B cell (primary cell): Measurements from ENCODE around the gene TUBA8. TPM values are rescaled to one million over a fixed set of nuclear protein-coding genes. Genes with fewer than 3 reads are reported as not detected.

Source experiments
- ATAC-seq: fragments of 200-7000 bp; cut with Tn5 transposase; one replicate; pipeline ENCODE4 v1.10.0; 2021; ENCODE audit warnings: low read depth, mild to moderate bottlenecking, moderate number of reproducible peaks, moderate library complexity
- CTCF ChIA-PET: fragments of 350-600 bp; sonication (Branson Sonifier 250); formaldehyde crosslinking; loops from one replicate; lab custom pipeline; 2021; ENCODE audit warnings: antibody characterized with exemption, inconsistent platforms; lab: Charles Lee
- POLR2A ChIA-PET: fragments of 350-600 bp; sonication (Branson Sonifier 250); formaldehyde crosslinking; loops from one replicate; lab custom pipeline; 2021; ENCODE audit warnings: antibody characterized with exemption; lab: Charles Lee
- DNase-seq: peaks from one replicate; pipeline ENCODE4 v3.0.0; 2013
- H2AFZ ChIP-seq: 2 replicates; pipeline ENCODE4 v1.6.1; 2012; ENCODE audit warnings: mild to moderate bottlenecking, low read depth, low read length; ENCODE audit not compliant: insufficient read depth, poor library complexity, severe bottlenecking
- H3K27ac ChIP-seq, 2 donors: 1 replicate in 1 of 2; 2 replicates in 1 of 2; pipeline ENCODE4 v1.5.1; 2012 to 2013; ENCODE audit warnings: low read length in 2 of 2, mild to moderate bottlenecking in 2 of 2, moderate library complexity in 1 of 2
- H3K27me3 ChIP-seq, 4 experiments: fragments of 200-600 bp in 1 of 4; sonication (generic) in 1 of 4; replicated peaks in 1 of 4; 1 replicate in 2 of 4; 2 replicates in 2 of 4; pipeline versions ENCODE4 v1.6.1 to v1.7.0; 2013 to 2016; ENCODE audit warnings: low read length in 3 of 4, mild to moderate bottlenecking in 2 of 4, mixed read lengths in 1 of 4, moderate library complexity in 1 of 4; ENCODE audit not compliant: insufficient read depth in 4 of 4, control insufficient read depth in 3 of 4; ENCODE audit errors: control extremely low read depth in 1 of 4
- H3K36me3 ChIP-seq, 2 experiments: replicated peaks in 1 of 2; 1 replicate in 1 of 2; 2 replicates in 1 of 2; pipeline versions ENCODE4 v1.6.1 to v1.7.1; 2013; ENCODE audit warnings: low read length in 1 of 2; ENCODE audit not compliant: insufficient read depth in 2 of 2, control insufficient read depth in 1 of 2; ENCODE audit errors: control extremely low read depth in 1 of 2, extremely low read depth in 1 of 2
- H3K4me1 ChIP-seq, 2 donors: fragments of 200-600 bp in 1 of 2; sonication (generic) in 1 of 2; 1 replicate in 1 of 2; 2 replicates in 1 of 2; pipeline versions ENCODE4 v1.5.1 to v1.6.1; 2013 to 2017; ENCODE audit warnings: low read length in 2 of 2; ENCODE audit not compliant: control insufficient read depth in 2 of 2, insufficient read depth in 2 of 2
- H3K4me2 ChIP-seq: replicated peaks from 2 replicates; pipeline ENCODE3; 2012; ENCODE audit warnings: mild to moderate bottlenecking, low read depth, low read length; ENCODE audit not compliant: poor library complexity, severe bottlenecking
- H3K4me3 ChIP-seq, 5 experiments: fragments of 200-600 bp in 1 of 5; sonication (generic) in 1 of 5; 1 replicate in 3 of 5; 2 replicates in 2 of 5; pipeline versions ENCODE4 v1.5.1 to v1.7.0; 2011 to 2016; ENCODE audit warnings: low read length in 4 of 5, mild to moderate bottlenecking in 4 of 5, low read depth in 2 of 5, control low read depth in 1 of 5, moderate library complexity in 1 of 5; ENCODE audit not compliant: insufficient read depth in 1 of 5; ENCODE audit errors: control extremely low read depth in 1 of 5, extremely low read depth in 1 of 5
- H3K79me2 ChIP-seq: fragments of 200-600 bp; sonication (generic); one replicate; pipeline ENCODE4 v1.6.0; 2016; ENCODE audit warnings: low read length; ENCODE audit not compliant: control insufficient read depth, insufficient read depth
- H3K9ac ChIP-seq: fragments of 200-600 bp; sonication (generic); 2 replicates; pipeline ENCODE4 v1.6.1; 2017; ENCODE audit warnings: mild to moderate bottlenecking, low read length, moderate library complexity
- H3K9me3 ChIP-seq, 3 donors: one replicate each; pipeline versions ENCODE4 v1.6.1 to v1.7.1; 2013; ENCODE audit warnings: low read length in 2 of 3; ENCODE audit not compliant: control insufficient read depth in 2 of 3, insufficient read depth in 1 of 3; ENCODE audit errors: control extremely low read depth in 1 of 3
- H4K20me1 ChIP-seq: 2 replicates; pipeline ENCODE4 v1.6.0; 2012; ENCODE audit warnings: mild to moderate bottlenecking, low read length; ENCODE audit not compliant: insufficient read depth, control insufficient read depth, poor library complexity, severe bottlenecking
- H3K27ac Mint-ChIP-seq: one replicate; pipeline ENCODE4 v1.8.0; 2021; ENCODE audit warnings: mixed read lengths
- H3K27me3 Mint-ChIP-seq: one replicate; pipeline ENCODE4 v1.8.0; 2021; ENCODE audit warnings: mixed read lengths
- H3K4me1 Mint-ChIP-seq: one replicate; pipeline ENCODE4 v1.8.0; 2021; ENCODE audit warnings: mixed read lengths
- H3K4me3 Mint-ChIP-seq: one replicate; pipeline ENCODE4 v1.8.0; 2021; ENCODE audit warnings: mixed read lengths
- H3K9me3 Mint-ChIP-seq: one replicate; pipeline ENCODE4 v1.8.0; 2022; ENCODE audit warnings: mixed read lengths; ENCODE audit not compliant: insufficient read depth
- CTCF ChIP-seq: fragments of 200-600 bp; IDR thresholded peaks from one replicate; pipeline ENCODE4 v1.8.0; 2022; ENCODE audit warnings: antibody characterized with exemption, mild to moderate bottlenecking
- EZH2 ChIP-seq: IDR thresholded peaks from 2 replicates; pipeline ENCODE4 v1.6.1; 2012; ENCODE audit warnings: borderline replicate concordance, low read depth, mild to moderate bottlenecking, moderate library complexity, low read length; ENCODE audit not compliant: insufficient read depth, poor library complexity, severe bottlenecking
- WGBS: methylation state at CpG from one replicate; pipeline ENCODE4 v1.1.5; 2013; ENCODE audit warnings: missing lambda C conversion rate; ENCODE audit not compliant: insufficient coverage; 5-methylcytosine and 5-hydroxymethylcytosine counted together
- intact Hi-C: fragments of 100-400 bp; cut with micrococcal nuclease; formaldehyde crosslinking; loops from one replicate; pipeline ENCODE4 v1.10.0; 2022
- polyA plus RNA-seq: library from polyadenylated mRNA; depleted of rRNA; stranded (reverse); fragments of >200 nt; gene quantifications from 2 replicates; pipeline ENCODE4 v1.2.3, GENCODE V29; 2012
- total RNA-seq, 2 donors: library from RNA; stranded (reverse); fragments of 120-200 nt in 1 of 2; gene quantifications; 1 replicate in 1 of 2; 2 replicates in 1 of 2; pipeline versions ENCODE4 v1.2.3 to v1.2.4, GENCODE V29; 2013 to 2022

Gene TUBA8
- total and polyA plus RNA-seq, 2 donors (not counting 1 experiment from before 2014, with no cell fraction given), result 1.8 to 3.4 TPM

GRCh38 chr22:18118345-18118915 is 7.8 kb downstream of the TUBA8 start:
- Histone ChIP-seq H3K9ac (no peak overlapping the region), H3K9me3 (no peaks in the 10 kb centered on the region), H3K79me2 (no peaks in the 10 kb centered on the region), H4K20me1 (no peaks in the 10 kb centered on the region), H3K4me2 (no peak overlapping the region), H2AFZ (no peak overlapping the region), H3K36me3 (no peaks in the 10 kb centered on the region), H3K27me3 (peaks cover 0 to 7% (median 0%) of the 10 kb centered on the region in 4 experiments), H3K4me1 (peaks cover 15% of the 10 kb centered on the region in 2 donors), H3K27ac (no peak overlapping the region), H3K4me3 (no peak overlapping the region)
- no peak for TF ChIP-seq EZH2
- no peak for TF ChIP-seq CTCF
- intact Hi-C loops, result no loop called here
- ChIA-PET CTCF (no interaction called here), POLR2A (no interaction called here)
- no peak for ATAC-seq
- peaks cover 21% of the 10 kb centered on the region for H3K4me1 Mint-ChIP-seq
- H3K4me3 Mint-ChIP-seq, result no peak overlapping the region
- WGBS, result 94% methylated on average over 5 of the region's 9 CpGs
- no peaks in the 10 kb centered on the region for H3K9me3 Mint-ChIP-seq
- no peak for DNase-seq
- H3K27me3 Mint-ChIP-seq, result peaks cover 7% of the 10 kb centered on the region
- H3K27ac Mint-ChIP-seq, result no peak overlapping the region

GRCh38 chr22:18119409-18120110 is 9.0 kb downstream of the TUBA8 start:
- no peaks in the 10 kb centered on the region for H4K20me1 ChIP-seq
- 32% methylated on average over 6 of the region's 18 CpGs for WGBS
- intact Hi-C loops, result no loop called here
- TF ChIP-seq EZH2, result no peak
- TF ChIP-seq CTCF, result no peak
- Mint-ChIP-seq H3K4me1 (peaks cover 10% of the 10 kb centered on the region), H3K27ac (no peak overlapping the region), H3K9me3 (no peaks in the 10 kb centered on the region), H3K27me3 (no peaks in the 10 kb centered on the region), H3K4me3 (no peak overlapping the region)
- DNase-seq, result no peak
- H3K36me3 ChIP-seq, result peaks cover 0 to 2% of the 10 kb centered on the region in 2 experiments
- H2AFZ ChIP-seq, result no peak overlapping the region
- no peak for ATAC-seq
- no peaks in the 10 kb centered on the region for H3K27me3 ChIP-seq
- ChIA-PET POLR2A (no interaction called here), CTCF (no interaction called here)
- no peaks in the 10 kb centered on the region for H3K9me3 ChIP-seq
- H3K27ac ChIP-seq, result no peak overlapping the region
- H3K4me1 ChIP-seq, result peaks cover 4% of the 10 kb centered on the region in 2 donors
- H3K9ac ChIP-seq, result no peak overlapping the region
- no peak overlapping the region for H3K4me3 ChIP-seq
- no peak overlapping the region for H3K4me2 ChIP-seq
- no peaks in the 10 kb centered on the region for H3K79me2 ChIP-seq
